GM12878 (cell line): ENCODE measurements around the gene PLXNA4. TPM values are rescaled to one million over a fixed set of nuclear protein-coding genes. Genes with fewer than 3 reads are reported as not detected.

Source experiments
- ATAC-seq: fragments of 200-7000 bp; cut with Tn5 transposase; 3 replicates; pipeline ENCODE4 v1.9.1; 2020; ENCODE audit warnings: mild to moderate bottlenecking, moderate library complexity
- BruUV-seq: library from RNA; stranded (reverse); fragments of 400-500 nt; replicated peaks from 2 replicates; lab custom pipeline; 2021; lab: Mats Ljungman, UMichigan
- CTCF ChIA-PET: fragments of 300-600 bp; sonication (Branson Sonifier 250); formaldehyde crosslinking; extraction: SDS; loops from one replicate; lab custom pipeline; 2021; ENCODE audit warnings: inconsistent platforms; lab: Yijun Ruan, JAX
- POLR2A ChIA-PET: fragments of 350-600 bp; formaldehyde crosslinking; extraction: SDS; loops from one replicate; lab custom pipeline; 2021; ENCODE audit warnings: inconsistent platforms; lab: Charles Lee
- RAD21 ChIA-PET: fragments of 300-600 bp; sonication (Branson Sonifier 250); formaldehyde crosslinking; loops from one replicate; lab custom pipeline; 2023; ENCODE audit warnings: antibody characterized with exemption; ENCODE audit not compliant: unreplicated experiment; lab: Charles Lee
- SMC1A ChIA-PET: fragments of 300-600 bp; sonication (Branson Sonifier 250); formaldehyde crosslinking; loops from one replicate; lab custom pipeline; 2023; ENCODE audit not compliant: unreplicated experiment, uncharacterized antibody; lab: Charles Lee
- DNase-seq: peaks from one replicate; pipeline ENCODE4 v3.0.0-alpha.2; 2011; ENCODE audit warnings: low read depth, low spot score
- FAIRE-seq: peaks from 3 replicates; lab custom pipeline; 2011; peaks lifted over from hg19 to GRCh38; lab: Jason Lieb, UNC
- H2AFZ ChIP-seq: 2 replicates; pipeline ENCODE4 v1.6.0; 2011; ENCODE audit warnings: low read depth, low read length, control low read depth; ENCODE audit not compliant: control insufficient read depth
- H3K27ac ChIP-seq: 2 replicates; pipeline ENCODE4 v1.5.1; 2011; ENCODE audit warnings: control low read depth; ENCODE audit not compliant: control insufficient read depth, insufficient read depth
- H3K27me3 ChIP-seq, 2 experiments: replicated peaks in 1 of 2; 2 replicates each; pipeline versions ENCODE4 v1.6.0 to v1.6.1; 2011; ENCODE audit warnings: low read length in 1 of 2; ENCODE audit not compliant: control insufficient read depth in 2 of 2, insufficient read depth in 2 of 2
- H3K36me3 ChIP-seq, 2 experiments: 2 replicates each; pipeline ENCODE4 v1.5.1; 2011; ENCODE audit warnings: low read length in 1 of 2; ENCODE audit not compliant: control insufficient read depth in 2 of 2, insufficient read depth in 2 of 2
- H3K4me1 ChIP-seq: 2 replicates; pipeline ENCODE4 v1.6.1; 2011; ENCODE audit warnings: mild to moderate bottlenecking, low read length, moderate library complexity, mixed read lengths; ENCODE audit not compliant: control insufficient read depth, insufficient read depth
- H3K4me2 ChIP-seq: 2 replicates; pipeline ENCODE4 v1.6.0; 2011; ENCODE audit warnings: control low read depth; ENCODE audit not compliant: control insufficient read depth, insufficient read depth
- H3K4me3 ChIP-seq: fragments of 200-600 bp; sonication (generic); 2 replicates; pipeline ENCODE4 v1.5.1; 2016
- H3K79me2 ChIP-seq: 2 replicates; pipeline ENCODE4 v1.6.0; 2011; ENCODE audit warnings: low read length; ENCODE audit not compliant: control insufficient read depth, insufficient read depth
- H3K9ac ChIP-seq: 2 replicates; pipeline ENCODE4 v1.8.0; 2011; ENCODE audit warnings: low read length, control low read depth, mixed read lengths; ENCODE audit not compliant: control insufficient read depth, insufficient read depth
- H3K9me3 ChIP-seq: replicated peaks from 3 replicates; pipeline ENCODE4 v1.5.1; 2011; ENCODE audit warnings: mild to moderate bottlenecking, low read length; ENCODE audit not compliant: control insufficient read depth, insufficient read depth
- H4K20me1 ChIP-seq: 2 replicates; pipeline ENCODE4 v1.6.0; 2011; ENCODE audit not compliant: control insufficient read depth, insufficient read depth
- BCL3 ChIP-seq: IDR thresholded peaks from 2 replicates; pipeline ENCODE4 v1.6.1; 2011; ENCODE audit warnings: borderline replicate concordance, low read depth, mild to moderate bottlenecking, moderate library complexity, low read length; ENCODE audit not compliant: insufficient read depth, poor library complexity, severe bottlenecking
- HDAC2 ChIP-seq: fragments of 200-600 bp; sonication (generic); IDR thresholded peaks from 2 replicates; pipeline ENCODE4 v1.6.1; 2017
- JUND ChIP-seq: IDR thresholded peaks from 2 replicates; pipeline ENCODE4 v1.6.1; 2012; ENCODE audit warnings: low read depth, mild to moderate bottlenecking, low read length, improper control_type of control experiment, moderate library complexity
- KDM1A ChIP-seq: fragments of 200-600 bp; sonication (generic); IDR thresholded peaks from 2 replicates; pipeline ENCODE4 v1.6.1; 2016; ENCODE audit warnings: borderline replicate concordance
- MTA2 ChIP-seq: fragments of 450-650 bp; IDR thresholded peaks from 2 replicates; pipeline ENCODE4 v1.6.1; 2016; ENCODE audit warnings: low read depth, mild to moderate bottlenecking, moderate library complexity
- NRF1 ChIP-seq: conservative IDR thresholded peaks from 2 replicates; pipeline ENCODE4 v1.6.1; 2011; ENCODE audit warnings: mild to moderate bottlenecking, low read depth, low read length, improper control_type of control experiment
- POLR2AphosphoS5 ChIP-seq: IDR thresholded peaks from 2 replicates; pipeline ENCODE4 v1.6.1; 2011; ENCODE audit warnings: mild to moderate bottlenecking, low read length, inconsistent platforms
- RUNX3 ChIP-seq: IDR thresholded peaks from 2 replicates; pipeline ENCODE4 v1.6.1; 2012; ENCODE audit warnings: low read length, inconsistent platforms
- STAT3 ChIP-seq: IDR thresholded peaks from 2 replicates; pipeline ENCODE4 v1.6.1; 2011; ENCODE audit warnings: low read depth, low read length, improper control_type of control experiment
- TCF3 ChIP-seq: IDR thresholded peaks from 2 replicates; pipeline ENCODE4 v1.6.1; 2012; ENCODE audit warnings: low read depth, mild to moderate bottlenecking, low read length, borderline replicate concordance; ENCODE audit not compliant: insufficient read depth
- YY1 ChIP-seq: IDR thresholded peaks from 2 replicates; pipeline ENCODE4 v1.6.1; 2011; ENCODE audit warnings: low read depth, mild to moderate bottlenecking, low read length
- ZBED1 ChIP-seq: IDR thresholded peaks from 2 replicates; pipeline ENCODE4 v1.6.1; 2016; ENCODE audit warnings: borderline replicate concordance
- ZBTB40 ChIP-seq: fragments of 450-650 bp; IDR thresholded peaks from 2 replicates; pipeline ENCODE4 v1.6.1; 2016; ENCODE audit warnings: mild to moderate bottlenecking, moderate library complexity, borderline replicate concordance
- ZNF622 ChIP-seq: fragments of 450-650 bp; IDR thresholded peaks from 2 replicates; pipeline ENCODE4 v1.6.1; 2017; ENCODE audit warnings: mild to moderate bottlenecking, inconsistent platforms
- WGBS: methylation state at CpG from one replicate; pipeline ENCODE4 v1.1.6; 2016; ENCODE audit warnings: low lambda C conversion rate; ENCODE audit not compliant: insufficient replicate concordance, insufficient coverage; ENCODE audit errors: missing lambda C conversion rate; 5-methylcytosine and 5-hydroxymethylcytosine counted together
- in situ Hi-C: fragments of 300-500 bp; cut with MboI; formaldehyde crosslinking; loops from 9 replicates; pipeline ENCODE4 v1.14.3; 2018; ENCODE audit warnings: mixed read lengths
- intact Hi-C: fragments of 100-400 bp; cut with micrococcal nuclease; formaldehyde crosslinking; loops from one replicate; pipeline ENCODE4 v1.14.2; 2022; ENCODE audit not compliant: unreplicated experiment
- polyA plus RNA-seq, 11 experiments: library from polyadenylated mRNA; depleted of rRNA in 4 of 11; unstranded in 6 of 11; stranded (reverse) in 5 of 11; fragments of >200 nt; fragmentation: Nextera tagmentation in 4 of 11; fragmentation: Illumina TruSeq in 1 of 11; extraction: Ambion mirVana in 4 of 11; extraction: Trizol in 1 of 11; gene quantifications; 1 replicate in 1 of 11; 2 replicates in 10 of 11; pipeline versions ENCODE4 v1.2.1 to v1.2.3, GENCODE V29; 2011 to 2016; ENCODE audit warnings: inconsistent platforms in 2 of 11, missing spikeins in 2 of 11, low read depth in 1 of 11
- total RNA-seq, 4 experiments: library from RNA; depleted of rRNA in 3 of 4; stranded (reverse); fragments of >200 nt in 3 of 4; fragmentation: Illumina TruSeq in 1 of 4; extraction: Trizol in 1 of 4; gene quantifications; 2 replicates each; pipeline versions ENCODE4 v1.2.1 to v1.2.3, GENCODE V29; 2013 to 2021
- TF ChIP-seq, protein P1 (sequence below): IDR thresholded peaks from 2 replicates; pipeline ENCODE4 v1.6.1; 2011; ENCODE audit warnings: low read depth, low read length, improper control_type of control experiment, borderline replicate concordance

Gene PLXNA4
- total and polyA plus RNA-seq, 10 of the 15 experiments (the other 5 are each of a cell fraction or from before 2014, with no cell fraction given): 0.03 TPM; not detected in 9

DNA sequence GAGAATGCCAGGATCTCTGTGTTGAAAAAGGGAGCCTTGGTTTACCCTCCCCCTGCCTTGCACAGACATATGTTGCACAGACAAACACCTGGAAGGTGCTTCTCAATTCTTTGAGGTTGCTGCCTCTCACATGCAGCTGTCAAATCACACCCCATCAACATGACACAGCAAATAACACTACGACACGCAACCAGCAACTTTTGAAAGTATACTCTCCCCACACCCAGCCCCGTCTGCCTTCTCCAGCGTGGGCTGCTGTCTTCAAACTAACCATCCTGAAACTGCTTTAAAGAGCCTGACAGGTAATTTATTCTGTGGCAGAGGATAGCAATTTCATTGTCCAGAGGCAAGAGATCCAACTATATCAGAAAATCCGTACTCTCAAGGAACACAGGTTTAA lies 136.1 kb downstream of the PLXNA4 start:
- H2AFZ ChIP-seq: no peak overlapping the region
- ATAC-seq (no peak), DNase-seq (no peak), FAIRE-seq (no peak)
- in situ Hi-C loops (no loop called here), intact Hi-C loops (no loop called here)
- CTCF ChIA-PET: no interaction called here
- BruUV-seq: no TSS peak
- no peak for TF ChIP-seq ZNF622
- no peak for TF ChIP-seq RUNX3
- no peak for TF ChIP-seq YY1
- no peak for TF ChIP-seq MTA2
- no peak for TF ChIP-seq KDM1A
- no peak for TF ChIP-seq JUND
- TF ChIP-seq BCL3: no peak
- TF ChIP-seq ZBTB40: no peak
- no peak for TF ChIP-seq POLR2AphosphoS5
- no peak for TF ChIP-seq NRF1
- TF ChIP-seq STAT3: no peak
- TF ChIP-seq TCF3: no peak
- TF ChIP-seq, protein P1, sequence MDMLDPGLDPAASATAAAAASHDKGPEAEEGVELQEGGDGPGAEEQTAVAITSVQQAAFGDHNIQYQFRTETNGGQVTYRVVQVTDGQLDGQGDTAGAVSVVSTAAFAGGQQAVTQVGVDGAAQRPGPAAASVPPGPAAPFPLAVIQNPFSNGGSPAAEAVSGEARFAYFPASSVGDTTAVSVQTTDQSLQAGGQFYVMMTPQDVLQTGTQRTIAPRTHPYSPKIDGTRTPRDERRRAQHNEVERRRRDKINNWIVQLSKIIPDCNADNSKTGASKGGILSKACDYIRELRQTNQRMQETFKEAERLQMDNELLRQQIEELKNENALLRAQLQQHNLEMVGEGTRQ: no peak
- no peak for TF ChIP-seq ZBED1
- no peak for TF ChIP-seq HDAC2
- H3K9ac ChIP-seq: no peak overlapping the region
- no peak overlapping the region for H3K27ac ChIP-seq
- H3K79me2 ChIP-seq: no peaks in the 10 kb centered on the region
- H3K4me1 ChIP-seq: no peaks in the 10 kb centered on the region
- 16% methylated on average over 5 of the region's 5 CpGs for WGBS
- H3K4me3 ChIP-seq: no peak overlapping the region
- no peaks in the 10 kb centered on the region for H3K36me3 ChIP-seq
- H3K4me2 ChIP-seq: no peak overlapping the region
- H3K27me3 ChIP-seq: 0 out of 4 replicates have a peak, but pooled peaks cover 0 to 2% of the 10 kb centered on the region in 2 experiments
- H3K9me3 ChIP-seq: no peaks in the 10 kb centered on the region
- POLR2A ChIA-PET: no interaction called here
- RAD21 ChIA-PET: no interaction called here
- H4K20me1 ChIP-seq: no peaks in the 10 kb centered on the region
- SMC1A ChIA-PET: no interaction called here
